GM12891 (cell line): Measurements from ENCODE around the gene HES5.

Experiments
- PAX5 ChIP-seq: IDR thresholded peaks from 2 replicates; pipeline ENCODE4 v1.6.1; 2011; ENCODE audit warnings: low read length, moderate library complexity, mild to moderate bottlenecking; ENCODE audit not compliant: insufficient read depth, severe bottlenecking
- POLR2A ChIP-seq: IDR thresholded peaks from 2 replicates; pipeline ENCODE4 v1.6.1; 2011; ENCODE audit warnings: low read depth, low read length, control low read depth

GRCh38 chr1:2561898-2562895 lies 32.1 kb upstream of the HES5 start:
- TF ChIP-seq POLR2A = peak; percentile 37; the same call in 1 of the 2 replicates
- no peak for TF ChIP-seq PAX5
